Nephron (organoid): ENCODE results near the gene SHROOM2.
A peak's percentile ranks its signal among the peaks of the same experiment; 100 is the strongest.

ENCODE experiments used
- H3K27ac Mint-ChIP-seq, 3 experiments: 2 replicates each; pipeline ENCODE4 v1.8.0; 2020; ENCODE audit warnings: mixed read lengths in 3 of 3, mild to moderate bottlenecking in 2 of 3, moderate library complexity in 1 of 3
- H3K27me3 Mint-ChIP-seq: 2 replicates; pipeline ENCODE4 v1.8.0; 2021; ENCODE audit warnings: low read depth, mild to moderate bottlenecking, moderate library complexity, mixed read lengths
- H3K36me3 Mint-ChIP-seq: 2 replicates; pipeline ENCODE4 v1.8.0; 2020; ENCODE audit warnings: low read depth, mixed read lengths
- H3K4me1 Mint-ChIP-seq: 2 replicates; pipeline ENCODE4 v1.8.0; 2020; ENCODE audit warnings: mixed read lengths
- H3K4me3 Mint-ChIP-seq, 3 experiments: 2 replicates each; pipeline ENCODE4 v1.8.0; 2020; ENCODE audit warnings: mild to moderate bottlenecking in 3 of 3, mixed read lengths in 3 of 3, moderate library complexity in 2 of 3
- H3K9me3 Mint-ChIP-seq: 2 replicates; pipeline ENCODE4 v1.8.0; 2020; ENCODE audit warnings: mixed read lengths
- CTCF ChIP-seq, 3 experiments: fragments of 200-600 bp; sonication (generic); IDR thresholded peaks; one replicate each; pipeline ENCODE4 v1.5.0; 2021; ENCODE audit warnings: antibody characterized with exemption in 3 of 3; ENCODE audit not compliant: unreplicated experiment in 3 of 3

Gene SHROOM2

GRCh38 chrX:9992061-9992460, 205.8 kb downstream of the SHROOM2 start:
- Mint-ChIP-seq H3K9me3 (peaks cover 9% of the 10 kb centered on the region), H3K27ac (no peak overlapping the region), H3K4me1 (no peaks in the 10 kb centered on the region), H3K27me3 (no peaks in the 10 kb centered on the region), H3K4me3 (no peak overlapping the region), H3K36me3 (no peaks in the 10 kb centered on the region)
- TF ChIP-seq CTCF (IDR thresholded peaks at IDR 0.05; ENCODE audit: unreplicated experiment in 3 of 3), result no peak

GRCh38 chrX:9992724-9993123, 206.5 kb downstream of the SHROOM2 start:
- TF ChIP-seq CTCF (IDR thresholded peaks at IDR 0.05; ENCODE audit: unreplicated experiment in 3 of 3), result no peak
- no peak overlapping the region for H3K27ac Mint-ChIP-seq

GRCh38 chrX:9995855-9996339, 209.7 kb downstream of the SHROOM2 start:
- Mint-ChIP-seq H3K27ac (no peak overlapping the region), H3K36me3 (no peaks in the 10 kb centered on the region), H3K27me3 (no peaks in the 10 kb centered on the region), H3K4me3 (no peak overlapping the region), H3K9me3 (peaks cover 10% of the 10 kb centered on the region), H3K4me1 (no peaks in the 10 kb centered on the region)
- TF ChIP-seq CTCF (IDR thresholded peaks at IDR 0.05; ENCODE audit: unreplicated experiment in 3 of 3), result peak; percentile 71 to 76 (median 72)

More at GRCh38 chrX:9992724-9993123, 206.5 kb downstream of the SHROOM2 start:
- H3K36me3 Mint-ChIP-seq, result no peaks in the 10 kb centered on the region
- no peaks in the 10 kb centered on the region for H3K4me1 Mint-ChIP-seq
- peaks cover 9% of the 10 kb centered on the region for H3K9me3 Mint-ChIP-seq
- H3K27me3 Mint-ChIP-seq, result no peaks in the 10 kb centered on the region
- no peak overlapping the region for H3K4me3 Mint-ChIP-seq

DNA sequence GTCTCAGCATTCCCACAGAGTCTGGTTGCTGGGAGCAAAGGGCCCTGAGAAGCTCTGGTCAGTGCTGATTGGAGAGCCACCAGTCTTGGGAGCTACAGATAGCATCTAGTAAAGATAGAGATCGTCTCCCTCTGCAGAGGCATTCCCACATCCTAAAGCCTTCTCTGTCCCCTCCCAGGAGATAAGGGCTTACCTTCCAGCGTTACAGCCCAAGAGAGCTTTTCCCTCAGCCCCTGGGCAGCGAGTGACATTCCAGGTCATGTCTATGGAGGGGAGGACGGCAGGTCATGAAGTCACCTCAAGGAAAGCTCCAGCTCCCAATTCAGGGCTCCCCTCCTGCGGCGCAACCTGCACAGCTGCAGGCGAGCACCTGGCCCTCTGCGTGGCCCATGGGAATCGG, 210.8 kb downstream of the SHROOM2 start:
- Mint-ChIP-seq H3K27me3 (no peaks in the 10 kb centered on the region), H3K27ac (no peak overlapping the region)

DNA sequence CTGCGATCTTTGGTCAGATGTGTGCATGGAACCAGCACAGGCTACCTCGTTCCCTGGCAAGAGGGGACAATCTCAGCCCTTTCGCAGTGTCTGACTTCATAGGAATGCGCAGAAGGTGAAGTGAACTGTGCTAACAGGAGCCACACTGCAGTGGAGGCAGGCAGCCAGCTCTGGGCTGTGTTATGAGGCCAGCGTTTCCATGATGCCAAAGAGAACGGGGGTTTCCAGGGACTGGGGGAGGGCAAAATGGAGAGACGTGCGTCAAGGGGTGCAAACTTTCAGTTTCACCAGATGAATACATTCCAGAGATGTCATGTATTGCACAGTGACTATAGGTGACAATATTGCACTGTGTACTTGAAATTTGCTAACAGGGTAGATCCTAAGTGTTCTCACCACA, 211.3 kb downstream of the SHROOM2 start:
- Mint-ChIP-seq H3K36me3 (no peaks in the 10 kb centered on the region), H3K27ac (no peak overlapping the region), H3K9me3 (peaks cover 15% of the 10 kb centered on the region), H3K4me3 (no peak overlapping the region), H3K4me1 (no peaks in the 10 kb centered on the region), H3K27me3 (no peaks in the 10 kb centered on the region)
- TF ChIP-seq CTCF (IDR thresholded peaks at IDR 0.05; ENCODE audit: unreplicated experiment in 3 of 3), result no peak

More for the DNA sequence above, 210.8 kb downstream of the SHROOM2 start:
- H3K4me3 Mint-ChIP-seq, result no peak overlapping the region
- H3K9me3 Mint-ChIP-seq, result peaks cover 15% of the 10 kb centered on the region
- no peaks in the 10 kb centered on the region for H3K4me1 Mint-ChIP-seq
- no peak for TF ChIP-seq CTCF (IDR thresholded peaks at IDR 0.05; ENCODE audit: unreplicated experiment in 3 of 3)
- H3K36me3 Mint-ChIP-seq, result no peaks in the 10 kb centered on the region
